Measurements from ENCODE around the gene SRSF8. TPM values are rescaled to one million over a fixed set of nuclear protein-coding genes. Genes with fewer than 3 reads are reported as not detected.
"Not testable (repeated sequence)": the region's sequence is repeated elsewhere in the genome, so short reads cannot be mapped to it uniquely, and the experiment has no call there.

Gene SRSF8, protein sequence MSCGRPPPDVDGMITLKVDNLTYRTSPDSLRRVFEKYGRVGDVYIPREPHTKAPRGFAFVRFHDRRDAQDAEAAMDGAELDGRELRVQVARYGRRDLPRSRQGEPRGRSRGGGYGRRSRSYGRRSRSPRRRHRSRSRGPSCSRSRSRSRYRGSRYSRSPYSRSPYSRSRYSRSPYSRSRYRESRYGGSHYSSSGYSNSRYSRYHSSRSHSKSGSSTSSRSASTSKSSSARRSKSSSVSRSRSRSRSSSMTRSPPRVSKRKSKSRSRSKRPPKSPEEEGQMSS
- total RNA-seq = 10 to 100 TPM; 31.1 to 32.2 TPM

DNA sequence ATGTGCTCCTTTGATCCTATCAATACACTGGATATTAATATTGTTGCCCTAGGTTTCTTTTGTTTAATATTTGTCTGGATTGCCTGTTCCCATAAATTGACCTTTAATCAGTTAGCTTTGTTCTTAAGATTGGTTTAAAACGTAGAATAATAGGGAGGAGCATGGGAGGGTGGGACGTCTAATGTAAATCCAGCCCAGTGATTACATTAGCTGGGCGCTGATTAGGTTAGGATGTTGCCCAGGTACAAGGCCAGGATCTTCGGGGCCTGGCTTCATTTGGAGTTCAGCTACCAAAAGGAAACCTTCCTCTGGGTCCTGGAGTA, at the start of gene SRSF8:
SRSF8 (plus strand) TSS at position 204 of the 323 bp plus-strand sequence. CDS start 308 bp downstream, outside the sequence.
- ChIA-PET POLR2A (interaction anchor here (0.7 to 4.6 kb wide), 14 partner anchors 10 to 1323 kb away, joined by 3 to 59 read pairs (median 6); partner anchors contain the start of genes CCDC82, CEP57, CWC15 and ENDOD1), CTCF (interaction anchor here (0.6 to 8.2 kb wide), 14 partner anchors 8 to 1325 kb away, joined by 3 to 220 read pairs (median 4); partner anchors contain the start of genes C11orf54, ENDOD1 and SESN3)
- Mint-ChIP-seq H3K9me3 (no peaks in the 10 kb centered on the region), H3K36me3 (peaks cover 10% of the 10 kb centered on the region), H3K27ac (peak within 1 kb of the TSS; percentile 97), H3K4me1 (ENCODE audit: low read depth) (peaks cover 24% of the 10 kb centered on the region), H3K27me3 (no peaks in the 10 kb centered on the region), H3K4me3 (peak within 1 kb of the TSS; percentile 87)
- intact Hi-C loops (cut with micrococcal nuclease) = loop anchor here (5.0 to 10.0 kb wide), 4 partner anchors 186 to 1328 kb away; partner anchors contain the start of genes ANKRD49, JRKL and MRE11
- no peak for DNase-seq

DNA sequence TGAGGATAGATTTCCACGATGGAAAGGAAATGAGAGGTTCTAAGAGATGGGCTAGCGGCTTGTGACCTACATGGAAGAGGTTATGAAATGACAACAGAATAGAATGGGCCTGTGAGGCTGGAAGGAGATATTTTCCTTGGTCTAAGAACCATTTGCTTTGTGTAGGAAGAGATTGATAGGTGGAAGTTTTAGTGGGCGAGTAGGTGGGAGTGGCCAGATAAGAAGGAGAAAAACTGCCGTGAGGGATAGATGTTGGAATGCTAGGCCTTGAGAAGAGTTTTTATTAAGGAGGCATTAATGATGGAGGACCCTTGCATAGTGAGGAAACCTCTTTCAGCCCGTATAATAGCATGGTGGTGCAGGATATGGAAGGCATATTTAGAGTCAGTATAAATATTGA, 45.3 kb upstream of the SRSF8 start:
- H3K27me3 Mint-ChIP-seq; H3K27ac Mint-ChIP-seq; intact Hi-C loops (cut with micrococcal nuclease); H3K4me1 Mint-ChIP-seq (ENCODE audit: low read depth); DNase-seq; CTCF ChIA-PET; H3K9me3 Mint-ChIP-seq; H3K4me3 Mint-ChIP-seq; POLR2A ChIA-PET; H3K36me3 Mint-ChIP-seq: not testable (repeated sequence)

DNA sequence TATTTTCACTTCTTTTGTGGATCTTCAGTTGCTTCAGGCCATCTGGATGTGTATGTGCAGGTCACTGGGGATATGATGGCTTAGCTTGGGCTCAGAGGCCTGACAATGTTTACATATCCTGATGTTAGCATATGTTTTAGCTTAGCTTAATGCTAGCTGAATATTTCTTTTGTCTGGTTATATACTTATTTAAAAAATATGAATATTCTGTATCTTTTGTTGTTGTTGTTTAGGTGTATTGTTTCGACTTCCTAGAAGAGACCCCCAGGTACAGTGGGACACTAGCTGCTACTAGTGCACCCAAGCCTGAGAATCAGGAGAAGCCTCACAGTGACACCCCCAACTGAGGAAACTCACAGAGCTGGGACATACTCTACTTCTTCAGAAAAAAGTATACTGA, 41.8 kb upstream of the SRSF8 start, which contains the start of gene KDM4E:
KDM4E (plus strand) TSS at position 301 of the 400 bp plus-strand sequence. CDS start 300 bp downstream, outside the sequence.
- intact Hi-C loops (cut with micrococcal nuclease) = no loop called here
- ChIA-PET CTCF (no interaction called here), POLR2A (no interaction called here)
- no peak for DNase-seq
- Mint-ChIP-seq H3K27me3 (no peaks in the 10 kb centered on the region), H3K4me3 (no peak within 1 kb of the TSS), H3K36me3 (no peaks in the 10 kb centered on the region), H3K27ac (no peak within 1 kb of the TSS), H3K9me3 (no peaks in the 10 kb centered on the region), H3K4me1 (ENCODE audit: low read depth) (no peaks in the 10 kb centered on the region)

DNA sequence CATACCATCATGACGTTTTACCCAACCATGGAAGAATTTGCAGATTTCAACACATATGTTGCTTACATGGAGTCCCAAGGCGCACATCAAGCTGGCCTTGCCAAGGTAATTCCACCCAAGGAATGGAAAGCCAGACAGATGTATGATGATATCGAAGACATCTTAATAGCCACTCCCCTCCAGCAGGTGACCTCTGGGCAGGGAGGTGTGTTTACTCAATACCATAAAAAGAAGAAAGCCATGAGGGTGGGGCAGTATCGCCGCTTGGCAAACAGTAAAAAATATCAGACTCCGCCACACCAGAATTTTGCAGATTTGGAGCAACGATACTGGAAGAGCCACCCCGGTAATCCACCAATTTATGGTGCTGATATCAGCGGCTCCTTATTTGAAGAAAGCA, 41.1 kb upstream of the SRSF8 start:
- H3K27me3 Mint-ChIP-seq; DNase-seq; H3K4me3 Mint-ChIP-seq; CTCF ChIA-PET; intact Hi-C loops (cut with micrococcal nuclease); H3K9me3 Mint-ChIP-seq; H3K27ac Mint-ChIP-seq; H3K4me1 Mint-ChIP-seq (ENCODE audit: low read depth); H3K36me3 Mint-ChIP-seq; POLR2A ChIA-PET: not testable (repeated sequence)

DNA sequence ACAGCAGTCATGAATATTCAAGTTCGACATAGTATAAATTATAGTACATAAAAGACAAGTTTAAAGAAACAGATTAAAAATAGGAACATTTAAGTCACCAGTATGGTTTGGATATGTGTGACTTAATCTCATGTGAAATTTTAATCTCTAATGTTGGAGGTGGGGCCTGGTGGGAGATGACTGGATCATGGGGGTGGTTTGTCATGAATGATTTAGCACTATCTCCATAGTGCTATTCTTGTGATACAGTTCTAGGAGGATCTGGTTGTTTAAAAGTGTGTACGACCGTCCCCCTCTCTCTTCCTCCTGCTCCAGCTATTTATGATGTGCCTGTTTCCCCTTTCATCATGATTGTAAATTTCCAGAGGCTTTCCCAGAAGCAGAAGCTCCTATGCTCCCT, 38.4 kb upstream of the SRSF8 start:
- no peak for DNase-seq
- no peak overlapping the region for H3K4me3 Mint-ChIP-seq
- ChIA-PET POLR2A (no interaction called here), CTCF (no interaction called here)
- no peaks in the 10 kb centered on the region for H3K9me3 Mint-ChIP-seq
- intact Hi-C loops (cut with micrococcal nuclease) = no loop called here
- no peaks in the 10 kb centered on the region for H3K4me1 Mint-ChIP-seq (ENCODE audit: low read depth)
- no peaks in the 10 kb centered on the region for H3K27me3 Mint-ChIP-seq
- H3K27ac Mint-ChIP-seq = no peak overlapping the region
- no peaks in the 10 kb centered on the region for H3K36me3 Mint-ChIP-seq

DNA sequence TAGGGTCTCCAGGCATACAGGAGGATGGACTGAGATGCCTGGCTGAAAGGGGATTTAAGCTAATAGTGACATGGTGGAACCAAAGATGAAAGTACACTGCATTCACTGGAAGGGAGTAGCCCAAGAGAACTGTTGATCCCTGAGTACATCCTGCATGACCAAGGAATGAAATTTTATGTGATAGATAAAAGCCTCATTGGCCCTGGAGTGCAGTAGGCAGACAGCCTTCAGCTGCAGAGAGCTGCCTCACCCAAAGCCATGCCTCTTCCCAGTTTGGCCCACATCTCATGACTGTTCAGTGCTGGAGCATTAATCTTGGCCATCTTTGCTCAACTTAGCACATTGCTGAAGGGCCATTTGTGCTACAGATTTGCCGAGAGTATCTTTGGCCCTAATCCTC, 33.7 kb upstream of the SRSF8 start:
- H3K27me3 Mint-ChIP-seq = peaks cover 1% of the 10 kb centered on the region
- ChIA-PET CTCF (no interaction called here), POLR2A (no interaction called here)
- H3K27ac Mint-ChIP-seq = no peak overlapping the region
- intact Hi-C loops (cut with micrococcal nuclease) = no loop called here
- no peaks in the 10 kb centered on the region for H3K4me1 Mint-ChIP-seq (ENCODE audit: low read depth)
- no peaks in the 10 kb centered on the region for H3K9me3 Mint-ChIP-seq
- no peak overlapping the region for H3K4me3 Mint-ChIP-seq
- no peak for DNase-seq
- no peaks in the 10 kb centered on the region for H3K36me3 Mint-ChIP-seq

DNA sequence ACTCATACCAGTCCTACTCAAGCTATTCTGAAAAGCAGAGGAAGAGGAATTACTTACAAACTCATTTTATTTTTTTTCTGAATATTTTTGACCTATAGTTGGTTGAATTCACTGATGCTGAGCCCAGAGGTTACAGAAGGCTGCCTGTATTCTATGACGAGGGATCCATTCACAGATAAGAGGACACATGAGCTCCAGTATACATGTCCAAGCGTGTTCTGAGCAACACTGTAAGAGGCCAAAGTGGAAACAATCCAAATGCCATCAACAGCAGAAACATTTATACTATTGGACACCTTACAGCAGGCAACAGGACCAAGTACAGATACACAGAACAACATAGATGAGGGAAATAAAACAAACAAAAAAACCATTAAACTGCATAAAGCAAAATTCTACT, 31.4 kb upstream of the SRSF8 start:
- peaks cover 2% of the 10 kb centered on the region for H3K4me1 Mint-ChIP-seq (ENCODE audit: low read depth)
- POLR2A ChIA-PET = no interaction called here
- H3K4me3 Mint-ChIP-seq = no peak overlapping the region
- no peak for DNase-seq
- no peaks in the 10 kb centered on the region for H3K9me3 Mint-ChIP-seq
- H3K27me3 Mint-ChIP-seq = peaks cover 6% of the 10 kb centered on the region
- no peaks in the 10 kb centered on the region for H3K36me3 Mint-ChIP-seq
- H3K27ac Mint-ChIP-seq = no peak overlapping the region
- intact Hi-C loops (cut with micrococcal nuclease) = no loop called here
- CTCF ChIA-PET = no interaction called here

DNA sequence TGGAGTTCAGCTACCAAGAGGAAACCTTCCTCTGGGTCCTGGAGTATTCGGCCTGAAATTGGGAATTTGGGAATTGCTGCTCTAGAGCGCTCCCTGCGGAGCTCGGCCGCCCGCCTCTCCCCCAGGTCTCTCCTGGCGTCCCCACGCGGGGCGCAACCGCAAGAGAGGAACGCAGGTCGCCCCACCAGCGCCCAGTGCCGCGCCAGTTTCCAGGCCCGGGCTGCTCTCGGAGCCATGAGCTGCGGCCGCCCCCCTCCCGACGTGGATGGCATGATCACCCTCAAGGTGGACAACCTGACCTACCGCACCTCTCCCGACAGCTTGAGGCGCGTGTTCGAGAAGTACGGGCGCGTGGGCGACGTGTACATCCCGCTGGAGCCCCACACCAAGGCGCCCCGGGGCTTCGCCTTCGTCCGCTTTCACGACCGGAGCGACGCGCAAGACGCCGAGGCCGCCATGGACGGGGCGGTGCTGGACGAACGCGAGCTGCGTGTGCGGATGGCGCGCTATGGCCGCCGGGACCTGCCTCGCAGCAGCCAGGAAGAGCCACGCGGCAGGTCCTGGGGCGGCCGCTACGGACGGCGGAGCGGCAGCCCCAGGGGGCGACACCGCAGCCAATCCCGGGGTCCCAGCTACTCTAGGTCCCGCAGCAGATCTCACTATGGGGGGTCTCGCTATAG, 29.2 kb upstream of the SRSF8 start:
- H3K4me1 Mint-ChIP-seq (ENCODE audit: low read depth); H3K27ac Mint-ChIP-seq; H3K36me3 Mint-ChIP-seq; intact Hi-C loops (cut with micrococcal nuclease); CTCF ChIA-PET; H3K27me3 Mint-ChIP-seq; DNase-seq; H3K9me3 Mint-ChIP-seq: not testable (repeated sequence)
- POLR2A ChIA-PET = interaction anchor here (1.2 kb wide), 1 partner anchor 30 kb away, joined by 3 read pairs; no protein-coding TSS in a partner anchor
- peak overlapping the region; percentile 30 for H3K4me3 Mint-ChIP-seq

DNA sequence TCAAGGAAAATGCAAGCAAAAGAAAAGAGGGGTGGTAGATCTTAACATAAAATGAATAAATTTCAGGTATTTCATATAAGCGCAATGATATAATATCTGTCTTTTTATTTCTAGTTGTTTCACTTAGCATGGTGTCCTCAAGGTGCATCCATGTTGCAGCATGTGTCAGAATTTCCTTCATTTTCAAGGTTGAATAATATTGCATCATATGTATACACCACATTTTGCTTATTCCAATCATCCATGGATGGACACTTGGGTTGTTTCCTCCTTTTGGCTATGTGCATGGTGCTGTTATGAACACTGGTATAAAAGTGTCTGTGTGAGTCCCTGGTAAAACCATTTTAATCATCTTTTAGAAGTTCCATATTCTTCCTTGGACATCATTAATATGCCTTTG, 24.5 kb upstream of the SRSF8 start:
- ChIA-PET CTCF (no interaction called here), POLR2A (no interaction called here)
- Mint-ChIP-seq H3K4me1 (ENCODE audit: low read depth) (peaks cover 2% of the 10 kb centered on the region), H3K4me3 (no peak overlapping the region), H3K9me3 (no peaks in the 10 kb centered on the region), H3K27me3 (peaks cover 17% of the 10 kb centered on the region), H3K36me3 (no peaks in the 10 kb centered on the region), H3K27ac (no peak overlapping the region)
- no peak for DNase-seq
- intact Hi-C loops (cut with micrococcal nuclease) = no loop called here

DNA sequence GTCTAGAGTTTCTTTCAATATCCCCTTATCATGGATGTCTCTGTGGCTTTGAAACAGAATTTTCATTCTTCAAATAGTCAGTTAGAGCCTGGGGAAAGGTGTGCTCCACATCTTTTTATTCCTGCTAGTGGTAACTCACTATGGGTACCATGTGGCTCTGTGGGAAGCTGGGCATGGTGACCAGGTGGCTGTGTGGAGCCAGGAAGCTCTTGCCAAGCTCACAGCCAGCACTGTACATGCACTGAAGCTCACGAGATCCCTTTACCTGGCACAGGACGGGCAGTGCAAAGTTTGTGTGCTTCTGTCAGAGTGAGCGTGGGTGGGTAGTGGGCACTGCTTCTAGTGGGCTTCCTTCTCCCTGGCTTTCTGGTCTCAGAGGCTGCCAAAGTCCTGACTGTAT, 23.8 kb upstream of the SRSF8 start:
- peaks cover 2% of the 10 kb centered on the region for H3K4me1 Mint-ChIP-seq (ENCODE audit: low read depth)
- no peak overlapping the region for H3K27ac Mint-ChIP-seq
- CTCF ChIA-PET = no interaction called here
- no peaks in the 10 kb centered on the region for H3K9me3 Mint-ChIP-seq
- intact Hi-C loops (cut with micrococcal nuclease) = no loop called here
- no peak for DNase-seq
- peaks cover 17% of the 10 kb centered on the region for H3K27me3 Mint-ChIP-seq
- no peaks in the 10 kb centered on the region for H3K36me3 Mint-ChIP-seq
- no peak overlapping the region for H3K4me3 Mint-ChIP-seq
- POLR2A ChIA-PET = no interaction called here

DNA sequence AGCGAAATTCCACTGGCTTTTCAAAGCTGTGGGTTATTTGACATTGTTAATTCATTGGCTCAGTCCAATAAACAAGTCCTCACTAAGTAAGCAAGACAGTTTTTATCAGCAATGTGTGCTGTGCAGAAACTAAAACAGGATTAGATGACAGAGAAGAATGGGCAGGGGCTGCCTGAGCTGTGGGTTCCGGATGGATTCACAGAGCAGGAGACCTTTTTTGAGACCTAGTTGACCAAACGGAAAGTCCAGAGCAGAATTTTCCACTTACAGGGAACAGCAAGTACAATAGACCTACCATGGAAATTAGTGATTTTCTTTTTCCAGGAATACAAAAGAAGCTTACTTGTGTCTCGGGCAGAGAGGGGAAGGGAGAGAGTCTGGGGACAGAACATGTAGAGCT, 22.7 kb upstream of the SRSF8 start:
- no peaks in the 10 kb centered on the region for H3K4me1 Mint-ChIP-seq (ENCODE audit: low read depth)
- H3K4me3 Mint-ChIP-seq = no peak overlapping the region
- intact Hi-C loops (cut with micrococcal nuclease) = no loop called here
- H3K36me3 Mint-ChIP-seq = no peaks in the 10 kb centered on the region
- H3K9me3 Mint-ChIP-seq = no peaks in the 10 kb centered on the region
- H3K27ac Mint-ChIP-seq = no peak overlapping the region
- ChIA-PET CTCF (interaction anchor here (0.7 kb wide), 1 partner anchor 49 kb away, joined by 3 read pairs; no protein-coding TSS in a partner anchor), POLR2A (no interaction called here)
- H3K27me3 Mint-ChIP-seq = peaks cover 15% of the 10 kb centered on the region
- no peak for DNase-seq

DNA sequence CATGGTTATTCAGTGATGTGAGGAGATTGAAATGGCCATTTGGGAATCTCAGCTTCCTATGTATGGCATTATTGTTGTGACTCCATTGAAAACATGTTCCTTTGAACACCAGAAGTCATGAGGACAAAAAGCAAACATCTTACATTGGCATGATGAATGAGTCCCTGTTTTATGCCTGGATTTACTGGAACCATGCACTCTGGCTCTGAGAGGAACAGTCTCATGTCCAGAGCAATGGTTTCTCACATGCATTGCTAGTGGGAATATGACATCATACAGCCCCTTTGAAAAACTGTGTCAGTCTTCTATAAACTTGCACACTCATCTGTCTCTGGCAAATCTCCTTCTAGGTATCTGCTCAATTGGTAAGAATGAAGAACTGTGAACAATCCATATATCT, 20.9 kb upstream of the SRSF8 start:
- ChIA-PET CTCF (no interaction called here), POLR2A (no interaction called here)
- no peak for DNase-seq
- H3K27ac Mint-ChIP-seq = no peak overlapping the region
- no peak overlapping the region for H3K4me3 Mint-ChIP-seq
- no peaks in the 10 kb centered on the region for H3K36me3 Mint-ChIP-seq
- peaks cover 19% of the 10 kb centered on the region for H3K27me3 Mint-ChIP-seq
- intact Hi-C loops (cut with micrococcal nuclease) = no loop called here
- H3K9me3 Mint-ChIP-seq = no peaks in the 10 kb centered on the region
- no peaks in the 10 kb centered on the region for H3K4me1 Mint-ChIP-seq (ENCODE audit: low read depth)

DNA sequence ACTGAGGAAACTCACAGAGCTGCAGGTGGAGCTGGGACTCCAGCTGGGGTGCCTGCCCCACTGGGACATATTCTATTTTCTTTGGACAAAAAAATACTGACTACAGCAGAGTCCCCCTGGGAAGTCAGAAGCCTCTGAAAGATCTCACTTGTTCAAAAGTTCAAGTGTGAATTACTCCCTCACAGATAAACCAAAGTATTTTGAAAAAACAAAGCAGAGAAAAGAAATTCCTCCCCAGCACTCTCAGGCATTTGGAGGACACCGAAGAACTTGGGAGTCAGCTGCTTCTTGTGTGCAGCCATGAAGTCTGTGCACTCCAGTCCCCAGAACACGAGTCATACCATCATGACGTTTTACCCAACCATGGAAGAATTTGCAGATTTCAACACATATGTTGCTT, 17.6 kb upstream of the SRSF8 start, which contains the start of gene KDM4F:
KDM4F (plus strand) TSS at position 301 of the 400 bp plus-strand sequence.
- H3K27ac Mint-ChIP-seq; H3K9me3 Mint-ChIP-seq; H3K36me3 Mint-ChIP-seq; H3K4me1 Mint-ChIP-seq (ENCODE audit: low read depth); H3K4me3 Mint-ChIP-seq; CTCF ChIA-PET; DNase-seq; intact Hi-C loops (cut with micrococcal nuclease); POLR2A ChIA-PET: not testable (repeated sequence)
- peaks cover 21% of the 10 kb centered on the region for H3K27me3 Mint-ChIP-seq

All from activated CD4-positive, alpha-beta memory T cell treated with anti-CD3 and anti-CD28 coated beads for 36 hours (primary cell).